ENCODE data around the gene TBK1. TPM values are rescaled to one million over a fixed set of nuclear protein-coding genes. Genes with fewer than 3 reads are reported as not detected.

Gene TBK1
- total and polyA plus RNA-seq, 9 of the 15 experiments (the other 6 are each of a cell fraction or from before 2014, with no cell fraction given): 20.4 to 42.0 (median 27.8) TPM

GRCh38 chr12:64451687-64452558 is at the start of gene TBK1 (continued):
- peak; percentile 45 for TF ChIP-seq E2F8 (IDR thresholded peaks at IDR 0.05; ENCODE audit: low read depth, partially characterized antibody)
- peak; percentile 41; the same call in 1 of the 2 replicates for TF ChIP-seq CREB1 (IDR thresholded peaks at IDR 0.05)
- no peak for TF ChIP-seq CREB1 (CRISPR knock-in tag; IDR thresholded peaks at IDR 0.05)
- TF ChIP-seq ZSCAN29 (IDR thresholded peaks at IDR 0.05): peak; percentile 98
- peak; percentile 75 for TF ChIP-seq GABPA (tag; conservative IDR thresholded peaks at IDR 0.05; ENCODE audit: low read depth)
- no peak for TF ChIP-seq GABPB1 (CRISPR knock-in tag; IDR thresholded peaks at IDR 0.05)
- peak; percentile 75; the same call in 1 of the 2 replicates for TF ChIP-seq MTA3 (IDR thresholded peaks at IDR 0.05; ENCODE audit: borderline replicate concordance)
- TF ChIP-seq REST (IDR thresholded peaks at IDR 0.05; ENCODE audit: borderline replicate concordance): peak; percentile 84
- TF ChIP-seq REST (CRISPR knock-in tag; IDR thresholded peaks at IDR 0.05; ENCODE audit: low read depth): 0 out of 2 replicates have a peak, but pooled peaks have one; percentile 42
- TF ChIP-seq ZBTB11 (CRISPR knock-in tag; IDR thresholded peaks at IDR 0.05): peak in 1 of 3 experiments; percentile 63; a peak in 1 of 6 replicates
- peak; percentile 86 for TF ChIP-seq ZFX (CRISPR knock-in tag; IDR thresholded peaks at IDR 0.05)
- 0 out of 2 replicates have a peak, but pooled peaks have one; percentile 46 for TF ChIP-seq NCOR1 (IDR thresholded peaks at IDR 0.05)
